ENCODE data around the gene ERV3-1. TPM values are rescaled to one million over a fixed set of nuclear protein-coding genes. Genes with fewer than 3 reads are reported as not detected.

ERV3-1 gene
- total and polyA plus RNA-seq, 9 of the 15 experiments (the other 6 are each of a cell fraction or from before 2014, with no cell fraction given), result 10.2 to 30.0 (median 22.0) TPM

- POLR2A ChIA-PET, result interaction anchor here (1.0 kb wide), 1 partner anchor 9 kb away, joined by 3 read pairs; the partner anchor contains the start of gene ZNF117
- Histone ChIP-seq H4K20me1 (replicated peaks; ENCODE audit: control insufficient read depth, insufficient read depth, low read length) (no peaks in the 10 kb centered on the region), H3K4me2 (ENCODE audit: insufficient read depth, low read length) (peak overlapping the region; percentile 70), H3K27me3 (ENCODE audit: control insufficient read depth in 2 of 2, insufficient read depth in 2 of 2, low read length in 2 of 2) (no peaks in the 10 kb centered on the region), H3K9me1 (ENCODE audit: control insufficient read depth, insufficient read depth, low read length) (no peaks in the 10 kb centered on the region), H3K36me3 (ENCODE audit: control insufficient read depth, insufficient read depth, low read length) (peaks cover 51% of the 10 kb centered on the region), H3K4me3 (peak overlapping the region; percentile 3; the same call in 1 of the 2 replicates), H3K27ac (ENCODE audit: extremely low read depth, low read depth, low read length) (peak overlapping the region; percentile 96), H3K79me2 (ENCODE audit: control insufficient read depth, insufficient read depth, low read length) (peaks cover 64% of the 10 kb centered on the region), H2AFZ (ENCODE audit: low read depth, low read length) (no peak overlapping the region), H3K9me3 (replicated peaks; ENCODE audit: control insufficient read depth, insufficient read depth, low read depth, low read length) (peaks cover 65% of the 10 kb centered on the region), H3K4me1 (replicated peaks in 1 of 2; ENCODE audit: control insufficient read depth in 2 of 2, insufficient read depth in 2 of 2, low read length in 2 of 2) (peaks cover 23 to 41% of the 10 kb centered on the region in 2 experiments; a peak in 4 of 5 replicates), H3K9ac (ENCODE audit: insufficient read depth in 1 of 2, low read depth in 2 of 2, low read length in 2 of 2) (peak overlapping the region in 1 of 2 experiments; percentile 73; a peak in 2 of 4 replicates)
- intact Hi-C loops (cut with micrococcal nuclease), result loop anchor here (5.0 kb wide), 2 partner anchors 47 to 97 kb away; partner anchors contain the start of gene ZNF273
- peak; percentile 71 to 96 (median 82) for DNase-seq (ENCODE audit: extremely low read depth in 1 of 4, low spot score in 3 of 4)
- no TSS peak for BruUV-seq (replicated peaks)
- CTCF ChIA-PET (ENCODE audit: low intra/inter-chr PET ratio), result no interaction called here
- FAIRE-seq, result peak; percentile 98
- 31% methylated on average over 11 of the region's 11 CpGs for WGBS (ENCODE audit: insufficient coverage, low coverage, missing lambda C conversion rate)
- ATAC-seq, result peak; percentile 80
- in situ Hi-C loops (cut with MboI), result no loop called here
- TF ChIP-seq GTF2B (IDR thresholded peaks at IDR 0.05; ENCODE audit: extremely low read depth, insufficient read length), result no peak
- TF ChIP-seq HEY1 (CRISPR knock-in tag; IDR thresholded peaks at IDR 0.05; ENCODE audit: borderline replicate concordance), result peak; percentile 78
- TF ChIP-seq, protein P1, sequence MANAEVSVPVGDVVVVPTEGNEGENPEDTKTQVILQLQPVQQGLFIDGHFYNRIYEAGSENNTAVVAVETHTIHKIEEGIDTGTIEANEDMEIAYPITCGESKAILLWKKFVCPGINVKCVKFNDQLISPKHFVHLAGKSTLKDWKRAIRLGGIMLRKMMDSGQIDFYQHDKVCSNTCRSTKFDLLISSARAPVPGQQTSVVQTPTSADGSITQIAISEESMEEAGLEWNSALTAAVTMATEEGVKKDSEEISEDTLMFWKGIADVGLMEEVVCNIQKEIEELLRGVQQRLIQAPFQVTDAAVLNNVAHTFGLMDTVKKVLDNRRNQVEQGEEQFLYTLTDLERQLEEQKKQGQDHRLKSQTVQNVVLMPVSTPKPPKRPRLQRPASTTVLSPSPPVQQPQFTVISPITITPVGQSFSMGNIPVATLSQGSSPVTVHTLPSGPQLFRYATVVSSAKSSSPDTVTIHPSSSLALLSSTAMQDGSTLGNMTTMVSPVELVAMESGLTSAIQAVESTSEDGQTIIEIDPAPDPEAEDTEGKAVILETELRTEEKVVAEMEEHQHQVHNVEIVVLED (CRISPR knock-in tag; IDR thresholded peaks at IDR 0.05), result 0 out of 2 replicates have a peak, but pooled peaks have one; percentile 20
- TF ChIP-seq ZNF197 (CRISPR knock-in tag; IDR thresholded peaks at IDR 0.05; ENCODE audit: low read depth), result peak; percentile 79; the same call in 1 of the 2 replicates
- no peak for TF ChIP-seq CCAR2 (IDR thresholded peaks at IDR 0.05; ENCODE audit: low read depth, low read length)
- peak; percentile 92 for TF ChIP-seq NFRKB (IDR thresholded peaks at IDR 0.05; ENCODE audit: low read depth)
- peak; percentile 91 to 94 for TF ChIP-seq FOXK2 (conservative IDR thresholded peaks at IDR 0.05 in 1 of 2, IDR thresholded peaks at IDR 0.05 in 1 of 2; ENCODE audit: low read depth in 2 of 2)
- no peak for TF ChIP-seq WHSC1 (IDR thresholded peaks at IDR 0.05; ENCODE audit: low read length)
- no peak for TF ChIP-seq KDM2B (CRISPR knock-in tag; IDR thresholded peaks at IDR 0.05)
- TF ChIP-seq, protein P2, sequence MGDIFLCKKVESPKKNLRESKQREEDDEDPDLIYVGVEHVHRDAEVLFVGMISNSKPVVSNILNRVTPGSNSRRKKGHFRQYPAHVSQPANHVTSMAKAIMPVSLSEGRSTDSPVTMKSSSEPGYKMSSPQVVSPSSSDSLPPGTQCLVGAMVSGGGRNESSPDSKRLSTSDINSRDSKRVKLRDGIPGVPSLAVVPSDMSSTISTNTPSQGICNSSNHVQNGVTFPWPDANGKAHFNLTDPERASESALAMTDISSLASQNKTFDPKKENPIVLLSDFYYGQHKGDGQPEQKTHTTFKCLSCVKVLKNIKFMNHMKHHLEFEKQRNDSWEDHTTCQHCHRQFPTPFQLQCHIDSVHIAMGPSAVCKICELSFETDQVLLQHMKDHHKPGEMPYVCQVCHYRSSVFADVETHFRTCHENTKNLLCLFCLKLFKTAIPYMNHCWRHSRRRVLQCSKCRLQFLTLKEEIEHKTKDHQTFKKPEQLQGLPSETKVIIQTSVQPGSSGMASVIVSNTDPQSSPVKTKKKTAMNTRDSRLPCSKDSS (IDR thresholded peaks at IDR 0.05; ENCODE audit: low read depth, partially characterized antibody), result peak; percentile 93
Measured at GRCh38 chr7:64999165-65000004, 7.1 kb downstream of the ERV3-1 start.

All from K562 (cell line).